HG02623 (cell line): ENCODE measurements around the gene CCDC167.
"Not testable (repeated sequence)": the region's sequence is repeated elsewhere in the genome, so short reads cannot be mapped to it uniquely, and the experiment has no call there.

Source experiments
- ATAC-seq: cut with Tn5 transposase; IDR thresholded peaks from one replicate; pipeline ENCODE4 v1.9.1; 2021; ENCODE audit warnings: moderate library complexity; ENCODE audit not compliant: unreplicated experiment

CCDC167 gene

GRCh38 chr6:37477656-37478435, 21.8 kb downstream of the CCDC167 start:
- no peak for ATAC-seq

GRCh38 chr6:37477191-37477590, 22.5 kb downstream of the CCDC167 start:
- no peak for ATAC-seq

- no peak for ATAC-seq
Observed at GRCh38 chr6:37474316-37474715, 25.4 kb downstream of the CCDC167 start.

- no peak for ATAC-seq
Observed at GRCh38 chr6:37473364-37474095, 26.2 kb downstream of the CCDC167 start.

- no peak for ATAC-seq
Observed at GRCh38 chr6:37467718-37468117, 32.0 kb downstream of the CCDC167 start.

GRCh38 chr6:37463110-37463509, 36.6 kb downstream of the CCDC167 start:
- no peak for ATAC-seq

GRCh38 chr6:37460805-37461204, 38.9 kb downstream of the CCDC167 start:
- no peak for ATAC-seq

- ATAC-seq, result no peak
Observed at GRCh38 chr6:37459981-37460800, 39.5 kb downstream of the CCDC167 start.

- ATAC-seq, result no peak
Observed at GRCh38 chr6:37456816-37457560, 42.7 kb downstream of the CCDC167 start.

- no peak for ATAC-seq
Observed at GRCh38 chr6:37456126-37456525, 43.6 kb downstream of the CCDC167 start.

GRCh38 chr6:37454420-37455140, 45.1 kb downstream of the CCDC167 start:
- ATAC-seq, result no peak

GRCh38 chr6:37452522-37452921, 47.2 kb downstream of the CCDC167 start:
- no peak for ATAC-seq

GRCh38 chr6:37451441-37452193, 48.1 kb downstream of the CCDC167 start:
- no peak for ATAC-seq

- no peak for ATAC-seq
Observed at GRCh38 chr6:37449984-37450383, 49.7 kb downstream of the CCDC167 start.

GRCh38 chr6:37443216-37443542, 56.5 kb downstream of the CCDC167 start:
- ATAC-seq, result not testable (repeated sequence)

- no peak for ATAC-seq
Observed at GRCh38 chr6:37442416-37443215, 57.1 kb downstream of the CCDC167 start.

- no peak for ATAC-seq
Observed at GRCh38 chr6:37441651-37442050, 58.0 kb downstream of the CCDC167 start.

- ATAC-seq, result no peak
Observed at GRCh38 chr6:37438930-37439329, 60.8 kb downstream of the CCDC167 start.

GRCh38 chr6:37435816-37436215, 63.9 kb downstream of the CCDC167 start:
- no peak for ATAC-seq
